SK-N-SH (cell line): ENCODE results near the gene DAZ3.
"Not testable (repeated sequence)": the region's sequence is repeated elsewhere in the genome, so short reads cannot be mapped to it uniquely, and the experiment has no call there.

ENCODE experiments used
- FOXM1 ChIP-seq: IDR thresholded peaks from 2 replicates; pipeline ENCODE4 v1.4.0; 2012; ENCODE audit warnings: low read depth, mild to moderate bottlenecking
- GABPA ChIP-seq: IDR thresholded peaks from 2 replicates; pipeline ENCODE4 v1.4.0; 2012; ENCODE audit warnings: low read depth, mild to moderate bottlenecking
- GATA2 ChIP-seq: sonication (generic); formaldehyde crosslinking; IDR thresholded peaks from 2 replicates; pipeline ENCODE4 v1.5.0; 2020; ENCODE audit warnings: mild to moderate bottlenecking, missing genetic modification reagents
- MXI1 ChIP-seq: IDR thresholded peaks from 2 replicates; pipeline ENCODE4 v1.6.1; 2012; ENCODE audit warnings: mild to moderate bottlenecking, low read depth, low read length, improper control_type of control experiment
- POLR2AphosphoS5 ChIP-seq: IDR thresholded peaks from 2 replicates; pipeline ENCODE4 v1.6.1; 2012; ENCODE audit warnings: low read depth, low read length
- RAD21 ChIP-seq: IDR thresholded peaks from 2 replicates; pipeline ENCODE4 v1.6.1; 2012; ENCODE audit warnings: mild to moderate bottlenecking, low read length
- SMC3 ChIP-seq: IDR thresholded peaks from 2 replicates; pipeline ENCODE4 v1.6.1; 2012; ENCODE audit warnings: low read depth, low read length, improper control_type of control experiment
- TF ChIP-seq, protein P1 (sequence below): fragments of 200-600 bp; sonication (generic); IDR thresholded peaks from 2 replicates; pipeline ENCODE4 v1.6.1; 2017; ENCODE audit warnings: antibody characterized with exemption, mild to moderate bottlenecking, moderate library complexity
- TF ChIP-seq, protein P2 (sequence below): IDR thresholded peaks from 2 replicates; pipeline ENCODE4 v1.4.0; 2012; ENCODE audit warnings: low read depth, borderline replicate concordance
- TF ChIP-seq, protein P3 (sequence below): IDR thresholded peaks from 2 replicates; pipeline ENCODE4; 2012
- TF ChIP-seq, protein P4 (sequence below): IDR thresholded peaks from 2 replicates; pipeline ENCODE4 v1.6.1; 2012; ENCODE audit warnings: mild to moderate bottlenecking, low read depth, low read length, moderate library complexity

DNA sequence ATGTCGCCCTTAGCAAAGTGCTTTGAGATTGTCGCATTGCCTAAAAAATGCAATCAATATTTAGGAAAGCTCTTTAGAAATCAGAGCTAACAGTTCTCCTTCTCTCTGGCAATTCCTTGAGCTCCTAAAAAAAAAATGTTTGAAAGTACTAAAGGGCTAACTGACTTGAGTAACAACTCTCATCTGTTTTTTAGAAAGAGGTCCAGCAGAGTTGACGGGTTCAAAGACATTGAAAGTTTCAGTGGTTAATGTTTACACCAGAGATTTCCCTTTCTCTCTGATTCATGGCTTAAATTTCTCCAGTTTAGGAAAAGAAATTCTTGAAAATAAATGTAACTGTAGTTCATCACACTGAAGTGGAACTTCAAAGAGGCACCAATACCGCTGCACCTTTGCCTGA lies 11.9 kb upstream of the DAZ3 start:
- TF ChIP-seq, protein P1, sequence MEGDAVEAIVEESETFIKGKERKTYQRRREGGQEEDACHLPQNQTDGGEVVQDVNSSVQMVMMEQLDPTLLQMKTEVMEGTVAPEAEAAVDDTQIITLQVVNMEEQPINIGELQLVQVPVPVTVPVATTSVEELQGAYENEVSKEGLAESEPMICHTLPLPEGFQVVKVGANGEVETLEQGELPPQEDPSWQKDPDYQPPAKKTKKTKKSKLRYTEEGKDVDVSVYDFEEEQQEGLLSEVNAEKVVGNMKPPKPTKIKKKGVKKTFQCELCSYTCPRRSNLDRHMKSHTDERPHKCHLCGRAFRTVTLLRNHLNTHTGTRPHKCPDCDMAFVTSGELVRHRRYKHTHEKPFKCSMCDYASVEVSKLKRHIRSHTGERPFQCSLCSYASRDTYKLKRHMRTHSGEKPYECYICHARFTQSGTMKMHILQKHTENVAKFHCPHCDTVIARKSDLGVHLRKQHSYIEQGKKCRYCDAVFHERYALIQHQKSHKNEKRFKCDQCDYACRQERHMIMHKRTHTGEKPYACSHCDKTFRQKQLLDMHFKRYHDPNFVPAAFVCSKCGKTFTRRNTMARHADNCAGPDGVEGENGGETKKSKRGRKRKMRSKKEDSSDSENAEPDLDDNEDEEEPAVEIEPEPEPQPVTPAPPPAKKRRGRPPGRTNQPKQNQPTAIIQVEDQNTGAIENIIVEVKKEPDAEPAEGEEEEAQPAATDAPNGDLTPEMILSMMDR = not testable (repeated sequence)
- not testable (repeated sequence) for TF ChIP-seq RAD21, GABPA, GATA2, SMC3, POLR2AphosphoS5, FOXM1, MXI1
- TF ChIP-seq, protein P2, sequence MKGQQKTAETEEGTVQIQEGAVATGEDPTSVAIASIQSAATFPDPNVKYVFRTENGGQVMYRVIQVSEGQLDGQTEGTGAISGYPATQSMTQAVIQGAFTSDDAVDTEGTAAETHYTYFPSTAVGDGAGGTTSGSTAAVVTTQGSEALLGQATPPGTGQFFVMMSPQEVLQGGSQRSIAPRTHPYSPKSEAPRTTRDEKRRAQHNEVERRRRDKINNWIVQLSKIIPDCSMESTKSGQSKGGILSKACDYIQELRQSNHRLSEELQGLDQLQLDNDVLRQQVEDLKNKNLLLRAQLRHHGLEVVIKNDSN = not testable (repeated sequence)
- TF ChIP-seq, protein P3, sequence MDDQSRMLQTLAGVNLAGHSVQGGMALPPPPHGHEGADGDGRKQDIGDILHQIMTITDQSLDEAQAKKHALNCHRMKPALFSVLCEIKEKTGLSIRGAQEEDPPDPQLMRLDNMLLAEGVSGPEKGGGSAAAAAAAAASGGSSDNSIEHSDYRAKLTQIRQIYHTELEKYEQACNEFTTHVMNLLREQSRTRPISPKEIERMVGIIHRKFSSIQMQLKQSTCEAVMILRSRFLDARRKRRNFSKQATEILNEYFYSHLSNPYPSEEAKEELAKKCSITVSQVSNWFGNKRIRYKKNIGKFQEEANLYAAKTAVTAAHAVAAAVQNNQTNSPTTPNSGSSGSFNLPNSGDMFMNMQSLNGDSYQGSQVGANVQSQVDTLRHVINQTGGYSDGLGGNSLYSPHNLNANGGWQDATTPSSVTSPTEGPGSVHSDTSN = not testable (repeated sequence)
- TF ChIP-seq, protein P4, sequence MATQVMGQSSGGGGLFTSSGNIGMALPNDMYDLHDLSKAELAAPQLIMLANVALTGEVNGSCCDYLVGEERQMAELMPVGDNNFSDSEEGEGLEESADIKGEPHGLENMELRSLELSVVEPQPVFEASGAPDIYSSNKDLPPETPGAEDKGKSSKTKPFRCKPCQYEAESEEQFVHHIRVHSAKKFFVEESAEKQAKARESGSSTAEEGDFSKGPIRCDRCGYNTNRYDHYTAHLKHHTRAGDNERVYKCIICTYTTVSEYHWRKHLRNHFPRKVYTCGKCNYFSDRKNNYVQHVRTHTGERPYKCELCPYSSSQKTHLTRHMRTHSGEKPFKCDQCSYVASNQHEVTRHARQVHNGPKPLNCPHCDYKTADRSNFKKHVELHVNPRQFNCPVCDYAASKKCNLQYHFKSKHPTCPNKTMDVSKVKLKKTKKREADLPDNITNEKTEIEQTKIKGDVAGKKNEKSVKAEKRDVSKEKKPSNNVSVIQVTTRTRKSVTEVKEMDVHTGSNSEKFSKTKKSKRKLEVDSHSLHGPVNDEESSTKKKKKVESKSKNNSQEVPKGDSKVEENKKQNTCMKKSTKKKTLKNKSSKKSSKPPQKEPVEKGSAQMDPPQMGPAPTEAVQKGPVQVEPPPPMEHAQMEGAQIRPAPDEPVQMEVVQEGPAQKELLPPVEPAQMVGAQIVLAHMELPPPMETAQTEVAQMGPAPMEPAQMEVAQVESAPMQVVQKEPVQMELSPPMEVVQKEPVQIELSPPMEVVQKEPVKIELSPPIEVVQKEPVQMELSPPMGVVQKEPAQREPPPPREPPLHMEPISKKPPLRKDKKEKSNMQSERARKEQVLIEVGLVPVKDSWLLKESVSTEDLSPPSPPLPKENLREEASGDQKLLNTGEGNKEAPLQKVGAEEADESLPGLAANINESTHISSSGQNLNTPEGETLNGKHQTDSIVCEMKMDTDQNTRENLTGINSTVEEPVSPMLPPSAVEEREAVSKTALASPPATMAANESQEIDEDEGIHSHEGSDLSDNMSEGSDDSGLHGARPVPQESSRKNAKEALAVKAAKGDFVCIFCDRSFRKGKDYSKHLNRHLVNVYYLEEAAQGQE = not testable (repeated sequence)
